Testis (tissue), 2 donors: ENCODE measurements around the gene TRIM29.

Experiments
- POLR2A ChIP-seq: fragments of 450-650 bp; IDR thresholded peaks from one replicate; pipeline ENCODE4 v1.6.1; 2017; ENCODE audit warnings: antibody characterized with exemption, mild to moderate bottlenecking, moderate library complexity
- TF ChIP-seq, protein P1 (sequence below), 3 experiments: fragments of 450-650 bp in 2 of 3; fragments of 200-600 bp in 1 of 3; sonication (generic) in 1 of 3; IDR thresholded peaks; one replicate each; pipeline ENCODE4 v1.5.1; 2016 to 2019; ENCODE audit warnings: antibody characterized with exemption in 3 of 3, mild to moderate bottlenecking in 2 of 3, moderate library complexity in 1 of 3

DNA sequence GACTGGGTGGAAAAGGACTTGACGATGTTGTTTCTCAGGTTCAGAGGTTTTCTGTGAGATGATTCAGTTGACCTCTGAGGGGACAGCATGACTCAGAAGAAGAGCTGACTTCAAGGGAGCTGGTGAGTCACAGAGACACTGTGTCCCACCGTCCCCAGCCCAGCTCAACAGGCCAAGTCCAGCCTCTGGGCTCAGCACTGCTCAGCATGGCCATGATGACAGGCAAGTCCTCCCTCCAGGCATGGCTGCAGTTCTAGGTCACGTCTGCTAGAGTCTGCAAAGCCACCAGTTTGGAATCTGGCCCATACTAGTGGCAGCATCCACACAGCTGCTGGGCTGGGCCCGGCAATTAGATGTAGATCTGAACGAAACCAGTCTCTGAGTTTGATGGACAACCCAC lies 12.9 kb downstream of the TRIM29 start:
- TF ChIP-seq, protein P1, sequence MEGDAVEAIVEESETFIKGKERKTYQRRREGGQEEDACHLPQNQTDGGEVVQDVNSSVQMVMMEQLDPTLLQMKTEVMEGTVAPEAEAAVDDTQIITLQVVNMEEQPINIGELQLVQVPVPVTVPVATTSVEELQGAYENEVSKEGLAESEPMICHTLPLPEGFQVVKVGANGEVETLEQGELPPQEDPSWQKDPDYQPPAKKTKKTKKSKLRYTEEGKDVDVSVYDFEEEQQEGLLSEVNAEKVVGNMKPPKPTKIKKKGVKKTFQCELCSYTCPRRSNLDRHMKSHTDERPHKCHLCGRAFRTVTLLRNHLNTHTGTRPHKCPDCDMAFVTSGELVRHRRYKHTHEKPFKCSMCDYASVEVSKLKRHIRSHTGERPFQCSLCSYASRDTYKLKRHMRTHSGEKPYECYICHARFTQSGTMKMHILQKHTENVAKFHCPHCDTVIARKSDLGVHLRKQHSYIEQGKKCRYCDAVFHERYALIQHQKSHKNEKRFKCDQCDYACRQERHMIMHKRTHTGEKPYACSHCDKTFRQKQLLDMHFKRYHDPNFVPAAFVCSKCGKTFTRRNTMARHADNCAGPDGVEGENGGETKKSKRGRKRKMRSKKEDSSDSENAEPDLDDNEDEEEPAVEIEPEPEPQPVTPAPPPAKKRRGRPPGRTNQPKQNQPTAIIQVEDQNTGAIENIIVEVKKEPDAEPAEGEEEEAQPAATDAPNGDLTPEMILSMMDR (IDR thresholded peaks at IDR 0.05), result no peak
- no peak for TF ChIP-seq POLR2A
